Loucy (cell line): ENCODE results near the gene STXBP1.

Experiments
- H2AFZ ChIP-seq: fragments of 200-600 bp; sonication (generic); 2 replicates; pipeline ENCODE4 v1.6.0; 2016; ENCODE audit warnings: antibody characterized with exemption, mild to moderate bottlenecking, low read length, moderate library complexity
- H3F3A ChIP-seq: fragments of 200-600 bp; 2 replicates; pipeline ENCODE4 v1.6.0; 2016; ENCODE audit warnings: antibody characterized with exemption, low read depth, mild to moderate bottlenecking
- H3K27me3 ChIP-seq: fragments of 200-600 bp; sonication (generic); 2 replicates; pipeline ENCODE4 v1.6.1; 2014; ENCODE audit warnings: low read length, mild to moderate bottlenecking; ENCODE audit not compliant: insufficient read depth, poor library complexity, severe bottlenecking
- H3K36me3 ChIP-seq: fragments of 200-600 bp; sonication (generic); 2 replicates; pipeline ENCODE4 v1.6.1; 2016; ENCODE audit warnings: low read length; ENCODE audit not compliant: insufficient read depth
- H3K4me1 ChIP-seq: fragments of 200-600 bp; sonication (generic); 2 replicates; pipeline ENCODE4 v1.5.1; 2014; ENCODE audit warnings: low read length, mild to moderate bottlenecking; ENCODE audit not compliant: insufficient read depth, poor library complexity, severe bottlenecking
- H3K4me2 ChIP-seq: fragments of 200-600 bp; sonication (generic); 2 replicates; pipeline ENCODE4 v1.6.0; 2014; ENCODE audit warnings: antibody characterized with exemption, low read length, low read depth, mild to moderate bottlenecking; ENCODE audit not compliant: poor library complexity, severe bottlenecking
- H3K4me3 ChIP-seq: fragments of 200-600 bp; sonication (generic); 2 replicates; pipeline ENCODE4 v1.5.1; 2014; ENCODE audit warnings: low read length, mild to moderate bottlenecking, mixed read lengths; ENCODE audit not compliant: poor library complexity, severe bottlenecking
- H3K79me2 ChIP-seq: fragments of 200-600 bp; sonication (generic); 2 replicates; pipeline ENCODE4 v1.6.1; 2014; ENCODE audit warnings: low read length; ENCODE audit not compliant: insufficient read depth
- H3K9ac ChIP-seq: fragments of 200-600 bp; sonication (generic); 2 replicates; pipeline ENCODE4 v1.6.0; 2014; ENCODE audit warnings: mild to moderate bottlenecking, low read depth, low read length, moderate library complexity; ENCODE audit not compliant: poor library complexity, severe bottlenecking
- H3K9me2 ChIP-seq: fragments of 200-600 bp; sonication (generic); replicated peaks from 2 replicates; pipeline ENCODE4 v1.6.1; 2016; ENCODE audit warnings: low read depth, low read length, mixed read lengths
- H3K9me3 ChIP-seq: fragments of 200-600 bp; sonication (generic); 2 replicates; pipeline ENCODE4 v1.6.1; 2014; ENCODE audit warnings: mild to moderate bottlenecking, antibody characterized with exemption, low read length, low read depth; ENCODE audit not compliant: insufficient read depth
- H4K20me1 ChIP-seq: fragments of 200-600 bp; sonication (generic); 2 replicates; pipeline ENCODE4 v1.6.0; 2014; ENCODE audit warnings: antibody characterized with exemption, low read length, mild to moderate bottlenecking; ENCODE audit not compliant: insufficient read depth, poor library complexity, severe bottlenecking
- CTCF ChIP-seq: fragments of 200-600 bp; sonication (generic); conservative IDR thresholded peaks from 2 replicates; pipeline ENCODE4 v1.5.1; 2014; ENCODE audit warnings: mild to moderate bottlenecking, antibody characterized with exemption, low read length
- EZH2phosphoT487 ChIP-seq: fragments of 200-600 bp; IDR thresholded peaks from 2 replicates; pipeline ENCODE4 v1.6.1; 2018; ENCODE audit warnings: antibody characterized with exemption, mild to moderate bottlenecking, moderate library complexity, borderline replicate concordance

STXBP1 gene

GRCh38 chr9:127697575-127697974 lies 85.5 kb downstream of the STXBP1 start:
- H3K4me2 ChIP-seq, result no peak overlapping the region
- H3K9ac ChIP-seq, result no peak overlapping the region
- no peak overlapping the region for H3K4me3 ChIP-seq
- H3K27me3 ChIP-seq, result no peaks in the 10 kb centered on the region
- no peaks in the 10 kb centered on the region for H3K36me3 ChIP-seq
- no peaks in the 10 kb centered on the region for H3K79me2 ChIP-seq
- H4K20me1 ChIP-seq, result no peaks in the 10 kb centered on the region
- no peaks in the 10 kb centered on the region for H3K9me3 ChIP-seq
- TF ChIP-seq EZH2phosphoT487 (no peak), CTCF (no peak)
- H3F3A ChIP-seq, result no peaks in the 10 kb centered on the region
- H3K4me1 ChIP-seq, result no peaks in the 10 kb centered on the region
- no peak overlapping the region for H2AFZ ChIP-seq
- H3K9me2 ChIP-seq, result no peaks in the 10 kb centered on the region

GRCh38 chr9:127698386-127698785 lies 86.3 kb downstream of the STXBP1 start:
- Histone ChIP-seq H3K9me2 (no peaks in the 10 kb centered on the region), H3K79me2 (no peaks in the 10 kb centered on the region), H3F3A (no peaks in the 10 kb centered on the region), H3K36me3 (no peaks in the 10 kb centered on the region), H3K4me3 (no peak overlapping the region), H4K20me1 (no peaks in the 10 kb centered on the region), H3K9ac (no peak overlapping the region), H3K27me3 (no peaks in the 10 kb centered on the region), H2AFZ (no peak overlapping the region), H3K4me2 (no peak overlapping the region), H3K4me1 (no peaks in the 10 kb centered on the region), H3K9me3 (no peaks in the 10 kb centered on the region)
- no peak for TF ChIP-seq EZH2phosphoT487
- TF ChIP-seq CTCF, result no peak

- H3K27me3 ChIP-seq, result no peaks in the 10 kb centered on the region
- H3K79me2 ChIP-seq, result no peaks in the 10 kb centered on the region
- TF ChIP-seq EZH2phosphoT487, result no peak
- H3F3A ChIP-seq, result no peaks in the 10 kb centered on the region
- H3K9me2 ChIP-seq, result no peaks in the 10 kb centered on the region
- no peak overlapping the region for H3K9ac ChIP-seq
- H4K20me1 ChIP-seq, result no peaks in the 10 kb centered on the region
- no peaks in the 10 kb centered on the region for H3K36me3 ChIP-seq
- no peaks in the 10 kb centered on the region for H3K9me3 ChIP-seq
- H3K4me2 ChIP-seq, result no peak overlapping the region
- H2AFZ ChIP-seq, result no peak overlapping the region
- no peak overlapping the region for H3K4me3 ChIP-seq
- no peaks in the 10 kb centered on the region for H3K4me1 ChIP-seq
Measured at GRCh38 chr9:127698985-127699670, 87.1 kb downstream of the STXBP1 start.

GRCh38 chr9:127700140-127700539 lies 88.1 kb downstream of the STXBP1 start:
- Histone ChIP-seq H3K4me2 (no peak overlapping the region), H4K20me1 (no peaks in the 10 kb centered on the region), H3F3A (no peaks in the 10 kb centered on the region), H3K9me3 (no peaks in the 10 kb centered on the region), H3K4me1 (no peaks in the 10 kb centered on the region), H3K79me2 (no peaks in the 10 kb centered on the region), H3K27me3 (no peaks in the 10 kb centered on the region), H3K36me3 (no peaks in the 10 kb centered on the region), H3K9me2 (no peaks in the 10 kb centered on the region), H3K9ac (no peak overlapping the region), H3K4me3 (no peak overlapping the region), H2AFZ (no peak overlapping the region)
- no peak for TF ChIP-seq EZH2phosphoT487
- TF ChIP-seq CTCF, result no peak
